ENCODE measurements around the gene VPS37B. TPM values are rescaled to one million over a fixed set of nuclear protein-coding genes. Genes with fewer than 3 reads are reported as not detected.

The VPS37B gene
- total RNA-seq, 4 donors from 2014 or later, result 24.5 to 28.4 (median 25.8) TPM

GRCh38 chr12:122889761-122890520 lies 6.0 kb downstream of the VPS37B start:
- H3K36me3 ChIP-seq, result no peaks in the 10 kb centered on the region
- H3K4me1 ChIP-seq, result peaks cover 0 to 97% (median 81%) of the 10 kb centered on the region in 4 donors
- H3K27me3 ChIP-seq, result no peaks in the 10 kb centered on the region
- H3K4me3 ChIP-seq, result no peak overlapping the region
- no peaks in the 10 kb centered on the region for H3K9me3 ChIP-seq
- WGBS, 2 donors, result 54 to 63% methylated on average over 13 of the region's 13 CpGs
- no peak for TF ChIP-seq POLR2A (IDR thresholded peaks at IDR 0.05)
- no peak for TF ChIP-seq EP300 (IDR thresholded peaks at IDR 0.05)
- TF ChIP-seq CTCF (IDR thresholded peaks at IDR 0.05), result no peak
- DNase-seq (ENCODE audit: low spot score in 2 of 2), result no peak
- peak overlapping the region in 3 of 4 donors; percentile 72 to 98 (median 95) for H3K27ac ChIP-seq

GRCh38 chr12:122888232-122888752 lies 7.6 kb downstream of the VPS37B start:
- H3K4me3 ChIP-seq, result peak overlapping the region in 1 of 4 donors; percentile 15
- H3K27me3 ChIP-seq, result no peaks in the 10 kb centered on the region
- TF ChIP-seq POLR2A (IDR thresholded peaks at IDR 0.05) (no peak), EP300 (IDR thresholded peaks at IDR 0.05) (peak in 1 of 2 donors; percentile 57), CTCF (IDR thresholded peaks at IDR 0.05) (no peak)
- peaks cover 0 to 96% (median 78%) of the 10 kb centered on the region in 4 donors for H3K4me1 ChIP-seq
- 32% methylated on average over 12 of the region's 12 CpGs for WGBS, 2 donors
- no peaks in the 10 kb centered on the region for H3K36me3 ChIP-seq
- no peak for DNase-seq (ENCODE audit: low spot score in 2 of 2)
- no peaks in the 10 kb centered on the region for H3K9me3 ChIP-seq
- peak overlapping the region; percentile 50 to 98 (median 84) for H3K27ac ChIP-seq

GRCh38 chr12:122887819-122888212 lies 8.1 kb downstream of the VPS37B start:
- H3K36me3 ChIP-seq, result no peaks in the 10 kb centered on the region
- WGBS, 2 donors, result 73% methylated on average over 5 of the region's 5 CpGs
- peaks cover 0 to 96% (median 75%) of the 10 kb centered on the region in 4 donors for H3K4me1 ChIP-seq
- H3K27me3 ChIP-seq, result no peaks in the 10 kb centered on the region
- TF ChIP-seq CTCF (IDR thresholded peaks at IDR 0.05) (no peak), EP300 (IDR thresholded peaks at IDR 0.05) (no peak), POLR2A (IDR thresholded peaks at IDR 0.05) (no peak)
- no peak for DNase-seq (ENCODE audit: low spot score in 2 of 2)
- H3K27ac ChIP-seq, result peak overlapping the region in 3 of 4 donors; percentile 72 to 98 (median 95)
- H3K4me3 ChIP-seq, result peak overlapping the region in 1 of 4 donors; percentile 15
- no peaks in the 10 kb centered on the region for H3K9me3 ChIP-seq

GRCh38 chr12:122886851-122887818 lies 8.8 kb downstream of the VPS37B start:
- TF ChIP-seq POLR2A (IDR thresholded peaks at IDR 0.05), result no peak
- Histone ChIP-seq H3K4me3 (no peak overlapping the region), H3K27ac (peak overlapping the region in 3 of 4 donors; percentile 72 to 98 (median 95)), H3K4me1 (peaks cover 0 to 96% (median 71%) of the 10 kb centered on the region in 4 donors), H3K36me3 (no peaks in the 10 kb centered on the region), H3K27me3 (no peaks in the 10 kb centered on the region), H3K9me3 (no peaks in the 10 kb centered on the region)
- DNase-seq (ENCODE audit: low spot score in 2 of 2), result no peak
- WGBS, 2 donors, result 58 to 62% methylated on average over 10 of the region's 10 CpGs

GRCh38 chr12:122886161-122886560 lies 9.8 kb downstream of the VPS37B start:
- Histone ChIP-seq H3K36me3 (no peaks in the 10 kb centered on the region), H3K9me3 (no peaks in the 10 kb centered on the region), H3K27ac (no peak overlapping the region), H3K27me3 (no peaks in the 10 kb centered on the region), H3K4me3 (no peak overlapping the region), H3K4me1 (peaks cover 0 to 96% (median 66%) of the 10 kb centered on the region in 4 donors)
- DNase-seq (ENCODE audit: low spot score in 2 of 2), result no peak
- WGBS, 2 donors, result 70 to 74% methylated on average over 8 of the region's 8 CpGs
- TF ChIP-seq EP300 (IDR thresholded peaks at IDR 0.05) (no peak), CTCF (IDR thresholded peaks at IDR 0.05) (no peak), POLR2A (IDR thresholded peaks at IDR 0.05) (no peak)
